Measurements from ENCODE around the gene TMEM123. TPM values are rescaled to one million over a fixed set of nuclear protein-coding genes. Genes with fewer than 3 reads are reported as not detected.

The TMEM123 gene
- total and polyA plus RNA-seq, 2 of the 8 experiments (the other 6 are each of a cell fraction or from before 2014, with no cell fraction given), result 75.5 to 80.1 TPM

DNA sequence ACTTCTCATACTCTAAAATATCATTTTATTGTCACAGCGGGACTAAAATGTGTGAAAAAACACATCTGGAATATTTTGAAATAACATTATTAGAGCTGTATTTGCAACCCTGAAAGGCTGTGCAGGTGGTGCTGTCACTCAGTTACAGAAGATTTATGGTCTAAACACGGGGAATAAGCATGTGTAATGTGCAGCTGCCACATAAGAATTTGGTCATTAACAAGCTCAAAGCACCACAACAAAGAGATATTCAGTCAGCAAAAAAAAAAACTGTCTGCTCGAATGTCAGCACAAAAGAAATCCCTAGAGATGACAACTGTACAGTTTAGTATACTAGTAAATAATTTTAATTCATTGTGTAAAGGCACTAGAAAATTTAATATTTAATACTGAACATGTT lies 31.3 kb downstream of the TMEM123 start (continued):
- TF ChIP-seq SAP30 (IDR thresholded peaks at IDR 0.05; ENCODE audit: insufficient read depth, insufficient replicate concordance, low read length), result no peak
- no peak for TF ChIP-seq POLR2A (IDR thresholded peaks at IDR 0.05; ENCODE audit: control extremely low read depth in 1 of 2, low read depth in 2 of 2, low read length in 2 of 2)
- no peak for TF ChIP-seq MAX (IDR thresholded peaks at IDR 0.05)
- TF ChIP-seq NRF1 (IDR thresholded peaks at IDR 0.05; ENCODE audit: low read depth, low read length), result no peak
- TF ChIP-seq HDAC6 (IDR thresholded peaks at IDR 0.05; ENCODE audit: low read depth, low read length), result no peak
- no peak for TF ChIP-seq MAFK (IDR thresholded peaks at IDR 0.05; ENCODE audit: low read depth, low read length)
- TF ChIP-seq, protein P1, sequence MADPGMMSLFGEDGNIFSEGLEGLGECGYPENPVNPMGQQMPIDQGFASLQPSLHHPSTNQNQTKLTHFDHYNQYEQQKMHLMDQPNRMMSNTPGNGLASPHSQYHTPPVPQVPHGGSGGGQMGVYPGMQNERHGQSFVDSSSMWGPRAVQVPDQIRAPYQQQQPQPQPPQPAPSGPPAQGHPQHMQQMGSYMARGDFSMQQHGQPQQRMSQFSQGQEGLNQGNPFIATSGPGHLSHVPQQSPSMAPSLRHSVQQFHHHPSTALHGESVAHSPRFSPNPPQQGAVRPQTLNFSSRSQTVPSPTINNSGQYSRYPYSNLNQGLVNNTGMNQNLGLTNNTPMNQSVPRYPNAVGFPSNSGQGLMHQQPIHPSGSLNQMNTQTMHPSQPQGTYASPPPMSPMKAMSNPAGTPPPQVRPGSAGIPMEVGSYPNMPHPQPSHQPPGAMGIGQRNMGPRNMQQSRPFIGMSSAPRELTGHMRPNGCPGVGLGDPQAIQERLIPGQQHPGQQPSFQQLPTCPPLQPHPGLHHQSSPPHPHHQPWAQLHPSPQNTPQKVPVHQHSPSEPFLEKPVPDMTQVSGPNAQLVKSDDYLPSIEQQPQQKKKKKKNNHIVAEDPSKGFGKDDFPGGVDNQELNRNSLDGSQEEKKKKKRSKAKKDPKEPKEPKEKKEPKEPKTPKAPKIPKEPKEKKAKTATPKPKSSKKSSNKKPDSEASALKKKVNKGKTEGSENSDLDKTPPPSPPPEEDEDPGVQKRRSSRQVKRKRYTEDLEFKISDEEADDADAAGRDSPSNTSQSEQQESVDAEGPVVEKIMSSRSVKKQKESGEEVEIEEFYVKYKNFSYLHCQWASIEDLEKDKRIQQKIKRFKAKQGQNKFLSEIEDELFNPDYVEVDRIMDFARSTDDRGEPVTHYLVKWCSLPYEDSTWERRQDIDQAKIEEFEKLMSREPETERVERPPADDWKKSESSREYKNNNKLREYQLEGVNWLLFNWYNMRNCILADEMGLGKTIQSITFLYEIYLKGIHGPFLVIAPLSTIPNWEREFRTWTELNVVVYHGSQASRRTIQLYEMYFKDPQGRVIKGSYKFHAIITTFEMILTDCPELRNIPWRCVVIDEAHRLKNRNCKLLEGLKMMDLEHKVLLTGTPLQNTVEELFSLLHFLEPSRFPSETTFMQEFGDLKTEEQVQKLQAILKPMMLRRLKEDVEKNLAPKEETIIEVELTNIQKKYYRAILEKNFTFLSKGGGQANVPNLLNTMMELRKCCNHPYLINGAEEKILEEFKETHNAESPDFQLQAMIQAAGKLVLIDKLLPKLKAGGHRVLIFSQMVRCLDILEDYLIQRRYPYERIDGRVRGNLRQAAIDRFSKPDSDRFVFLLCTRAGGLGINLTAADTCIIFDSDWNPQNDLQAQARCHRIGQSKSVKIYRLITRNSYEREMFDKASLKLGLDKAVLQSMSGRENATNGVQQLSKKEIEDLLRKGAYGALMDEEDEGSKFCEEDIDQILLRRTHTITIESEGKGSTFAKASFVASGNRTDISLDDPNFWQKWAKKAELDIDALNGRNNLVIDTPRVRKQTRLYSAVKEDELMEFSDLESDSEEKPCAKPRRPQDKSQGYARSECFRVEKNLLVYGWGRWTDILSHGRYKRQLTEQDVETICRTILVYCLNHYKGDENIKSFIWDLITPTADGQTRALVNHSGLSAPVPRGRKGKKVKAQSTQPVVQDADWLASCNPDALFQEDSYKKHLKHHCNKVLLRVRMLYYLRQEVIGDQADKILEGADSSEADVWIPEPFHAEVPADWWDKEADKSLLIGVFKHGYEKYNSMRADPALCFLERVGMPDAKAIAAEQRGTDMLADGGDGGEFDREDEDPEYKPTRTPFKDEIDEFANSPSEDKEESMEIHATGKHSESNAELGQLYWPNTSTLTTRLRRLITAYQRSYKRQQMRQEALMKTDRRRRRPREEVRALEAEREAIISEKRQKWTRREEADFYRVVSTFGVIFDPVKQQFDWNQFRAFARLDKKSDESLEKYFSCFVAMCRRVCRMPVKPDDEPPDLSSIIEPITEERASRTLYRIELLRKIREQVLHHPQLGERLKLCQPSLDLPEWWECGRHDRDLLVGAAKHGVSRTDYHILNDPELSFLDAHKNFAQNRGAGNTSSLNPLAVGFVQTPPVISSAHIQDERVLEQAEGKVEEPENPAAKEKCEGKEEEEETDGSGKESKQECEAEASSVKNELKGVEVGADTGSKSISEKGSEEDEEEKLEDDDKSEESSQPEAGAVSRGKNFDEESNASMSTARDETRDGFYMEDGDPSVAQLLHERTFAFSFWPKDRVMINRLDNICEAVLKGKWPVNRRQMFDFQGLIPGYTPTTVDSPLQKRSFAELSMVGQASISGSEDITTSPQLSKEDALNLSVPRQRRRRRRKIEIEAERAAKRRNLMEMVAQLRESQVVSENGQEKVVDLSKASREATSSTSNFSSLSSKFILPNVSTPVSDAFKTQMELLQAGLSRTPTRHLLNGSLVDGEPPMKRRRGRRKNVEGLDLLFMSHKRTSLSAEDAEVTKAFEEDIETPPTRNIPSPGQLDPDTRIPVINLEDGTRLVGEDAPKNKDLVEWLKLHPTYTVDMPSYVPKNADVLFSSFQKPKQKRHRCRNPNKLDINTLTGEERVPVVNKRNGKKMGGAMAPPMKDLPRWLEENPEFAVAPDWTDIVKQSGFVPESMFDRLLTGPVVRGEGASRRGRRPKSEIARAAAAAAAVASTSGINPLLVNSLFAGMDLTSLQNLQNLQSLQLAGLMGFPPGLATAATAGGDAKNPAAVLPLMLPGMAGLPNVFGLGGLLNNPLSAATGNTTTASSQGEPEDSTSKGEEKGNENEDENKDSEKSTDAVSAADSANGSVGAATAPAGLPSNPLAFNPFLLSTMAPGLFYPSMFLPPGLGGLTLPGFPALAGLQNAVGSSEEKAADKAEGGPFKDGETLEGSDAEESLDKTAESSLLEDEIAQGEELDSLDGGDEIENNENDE (IDR thresholded peaks at IDR 0.05; ENCODE audit: insufficient replicate concordance, low read length), result no peak
- no peak for TF ChIP-seq PHF8 (conservative IDR thresholded peaks at IDR 0.05; ENCODE audit: low read depth, low read length)
- TF ChIP-seq BACH1 (IDR thresholded peaks at IDR 0.05; ENCODE audit: low read length), result no peak
- TF ChIP-seq EGR1 (IDR thresholded peaks at IDR 0.05; ENCODE audit: borderline replicate concordance, low read depth, low read length), result no peak
